SK-N-MC (cell line): ENCODE data around the gene NANOS1.
A peak's percentile ranks its signal among the peaks of the same experiment; 100 is the strongest.

ENCODE experiments used
- EZH2 ChIP-seq: fragments of 200-600 bp; sonication (generic); IDR thresholded peaks from one replicate; pipeline ENCODE4 v1.6.1; 2017; ENCODE audit warnings: antibody characterized with exemption
- FOXP2 ChIP-seq: optimal IDR thresholded peaks from 2 replicates; pipeline ENCODE3; 2011; ENCODE audit warnings: mild to moderate bottlenecking, moderate library complexity; ENCODE audit not compliant: insufficient read depth; ENCODE audit errors: extremely low read length, control extremely low read depth
- POLR2AphosphoS5 ChIP-seq: IDR thresholded peaks from 2 replicates; pipeline ENCODE4 v1.6.1; 2012; ENCODE audit warnings: mild to moderate bottlenecking, low read depth, low read length, borderline replicate concordance

DNA sequence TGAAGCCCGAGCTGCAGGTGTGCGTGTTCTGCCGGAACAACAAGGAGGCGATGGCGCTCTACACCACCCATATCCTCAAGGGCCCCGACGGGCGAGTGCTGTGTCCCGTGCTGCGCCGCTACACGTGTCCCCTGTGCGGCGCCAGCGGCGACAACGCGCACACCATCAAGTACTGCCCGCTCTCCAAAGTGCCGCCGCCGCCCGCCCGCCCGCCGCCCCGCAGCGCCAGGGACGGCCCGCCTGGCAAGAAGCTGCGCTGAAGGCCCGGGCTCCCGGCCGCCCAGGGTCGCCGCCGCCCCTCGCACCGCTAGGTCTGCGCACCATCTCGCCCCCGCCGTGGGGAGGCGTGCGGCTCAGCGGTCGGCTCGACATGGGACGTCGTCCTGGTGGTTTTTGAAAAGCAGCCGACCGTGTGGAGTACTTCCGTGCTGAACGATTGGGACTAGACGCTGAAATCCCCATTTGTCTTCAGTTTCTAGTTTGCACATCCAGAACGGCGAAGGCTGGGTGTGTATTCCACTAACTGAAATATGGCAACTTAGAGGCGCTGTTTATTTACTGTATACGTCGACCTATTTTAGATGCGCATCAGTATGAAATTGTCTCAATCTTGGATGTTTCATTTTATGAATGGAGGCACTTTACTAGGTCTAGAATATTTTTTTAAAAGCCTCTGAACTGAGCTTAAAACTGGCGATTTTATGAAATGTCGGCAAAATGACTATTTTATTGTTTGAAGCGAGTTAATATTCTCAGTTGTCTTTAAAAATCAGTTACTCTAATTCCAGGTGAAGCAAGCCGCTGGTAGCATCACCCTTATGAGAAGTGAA, 1.1 kb downstream of the NANOS1 start:
- no peak for TF ChIP-seq EZH2
- TF ChIP-seq FOXP2, result no peak
- TF ChIP-seq POLR2AphosphoS5, result peak; percentile 53
